Heart right ventricle (tissue), 16 donors: ENCODE data around the gene WFDC1. TPM values are rescaled to one million over a fixed set of nuclear protein-coding genes. Genes with fewer than 3 reads are reported as not detected.

Experiments
- ATAC-seq, 8 donors: fragments of 200-7000 bp; cut with Tn5 transposase; one replicate each; pipeline ENCODE4 v1.9.1; 2020; ENCODE audit warnings: mild to moderate bottlenecking in 8 of 8, moderate library complexity in 8 of 8, moderate number of reproducible peaks in 1 of 8
- DNase-seq, 2 donors: peaks; one replicate each; pipeline ENCODE4 v3.0.0-alpha.2; 2020
- H3K27ac ChIP-seq, 10 donors: fragments of 200-600 bp; sonication (generic) in 2 of 10; one replicate each; pipeline versions ENCODE4 v1.5.0 to v1.8.0; 2020 to 2022; ENCODE audit warnings: mild to moderate bottlenecking in 3 of 10
- H3K27me3 ChIP-seq, 7 donors: fragments of 200-600 bp; one replicate each; pipeline ENCODE4 v1.8.0; 2021 to 2022; ENCODE audit warnings: mild to moderate bottlenecking in 2 of 7
- H3K36me3 ChIP-seq, 9 donors: fragments of 200-600 bp; sonication (generic) in 1 of 9; one replicate each; pipeline versions ENCODE4 v1.5.0 to v1.8.0; 2020 to 2022; ENCODE audit warnings: mild to moderate bottlenecking in 2 of 9
- H3K4me1 ChIP-seq, 9 donors: fragments of 200-600 bp; sonication (generic) in 1 of 9; one replicate each; pipeline versions ENCODE4 v1.5.0 to v1.8.0; 2020 to 2022; ENCODE audit warnings: mild to moderate bottlenecking in 4 of 9
- H3K4me3 ChIP-seq, 10 donors: fragments of 200-600 bp; sonication (generic) in 2 of 10; one replicate each; pipeline versions ENCODE4 v1.5.0 to v1.8.0; 2020 to 2022; ENCODE audit warnings: mild to moderate bottlenecking in 7 of 10, moderate library complexity in 2 of 10
- H3K9me3 ChIP-seq, 11 donors: fragments of 200-600 bp in 10 of 11; sonication (generic) in 2 of 11; one replicate each; pipeline versions ENCODE4 v1.5.0 to v1.8.0; 2013 to 2022; ENCODE audit warnings: mild to moderate bottlenecking in 2 of 11, control low read depth in 1 of 11, moderate library complexity in 1 of 11
- CTCF ChIP-seq, 9 donors: fragments of 200-600 bp; sonication (generic) in 2 of 9; IDR thresholded peaks; one replicate each; pipeline versions ENCODE4 v1.5.0 to v1.8.0; 2021 to 2022; ENCODE audit warnings: antibody characterized with exemption in 9 of 9, mild to moderate bottlenecking in 5 of 9, moderate library complexity in 1 of 9
- WGBS, 2 donors: extraction: QIAGEN DNeasy Blood & Tissue Kit; methylation state at CpG; one replicate each; pipeline ENCODE4 v1.1.7; 2013; ENCODE audit warnings: inconsistent platforms in 1 of 2; 5-methylcytosine and 5-hydroxymethylcytosine counted together
- intact Hi-C, 10 donors: fragments of 100-400 bp; cut with DNase I; formaldehyde crosslinking; loops; one replicate each; pipeline versions ENCODE4 v1.11.1 to v1.14.2; 2022
- polyA plus RNA-seq, 2 donors: library from polyadenylated mRNA; stranded (reverse); fragments of 200-250 nt; gene quantifications; one replicate each; pipeline ENCODE4 v1.2.3, GENCODE V29; 2013
- total RNA-seq, 10 donors: library from RNA; stranded (reverse); fragmentation: NEBNext Ultra II Directional in 3 of 10; extraction: Animal tissue kit (Norgen Biotek cat#: 25700) in 3 of 10; gene quantifications; one replicate each; pipeline versions ENCODE4 v1.2.1 to v1.2.4, GENCODE V29; 2021 to 2023
- donor health status: Arrhythmogenic right ventricular cardiomyopathy.
- donor health status: ischemic (EF 13 %, LVEDD 7.1; RV severe dilation, severe dysfunction).
- donor health status: healthy with polysubstance abuse.
- donor health status: DM: no; HTN: yes; CAD: no.
- donor health status: DM: no; HTN: no; CAD: no.
- donor health status: ischemic (EF 25% LVEDD 6.9; RV normal size, moderate dysfunction).
- donor health status: ischemic (EF 25% LVEDD 5.7; RV mildly dilated, moderate dysfunction).
- donor health status: healthy.
- donor health status: DM: yes; HTN: yes; CAD: no.
- donor health status: Ischemic cardiomyopathy.
- donor health status: ischemic (EF 35%, LVEDD 5.7; RV mildly dilated, moderate dysfunction).
- donor health status: nonischemic (EF 11% LVEDD 7.7; RV severe dilation, severe dysfunction).
- donor health status: DM: yes; HTN: yes; CAD: no.
- donor health status: PGD.
- donor health status: ischemic (EF 29% LVEDD 5.4; RV normal size, mild dysfunction).
- donor health status: nonischemic (EF 23%, LVEDD 6.1; RV moderate dilation, normal function).

WFDC1 gene
- total and polyA plus RNA-seq, 12 donors = 0.55 to 5.7 (median 1.1) TPM

GRCh38 chr16:84321932-84322331 is 27.3 kb downstream of the WFDC1 start:
- WGBS, 2 donors = 57 to 62% methylated on average over 4 of the region's 4 CpGs
- intact Hi-C loops = loop anchor here in 1 of 10 donors (5.0 kb wide), 1 partner anchor 65 kb away; no protein-coding TSS in a partner anchor
- H3K4me3 ChIP-seq = no peak overlapping the region
- H3K27me3 ChIP-seq = peaks cover 0 to 22% (median 4%) of the 10 kb centered on the region in 7 donors
- H3K9me3 ChIP-seq = peaks cover 0 to 12% (median 4%) of the 10 kb centered on the region in 11 donors
- H3K27ac ChIP-seq = no peak overlapping the region
- no peaks in the 10 kb centered on the region for H3K36me3 ChIP-seq
- ATAC-seq (no peak), DNase-seq (no peak)
- no peak for TF ChIP-seq CTCF (IDR thresholded peaks at IDR 0.05)
- no peaks in the 10 kb centered on the region for H3K4me1 ChIP-seq

- no peaks in the 10 kb centered on the region for H3K36me3 ChIP-seq
- ATAC-seq = no peak
- 79 to 87% methylated on average over 4 of the region's 4 CpGs for WGBS, 2 donors
- no peak for DNase-seq
- no peak for TF ChIP-seq CTCF (IDR thresholded peaks at IDR 0.05)
- H3K27me3 ChIP-seq = peaks cover 0 to 22% (median 4%) of the 10 kb centered on the region in 7 donors
- intact Hi-C loops = loop anchor here in 1 of 10 donors (5.0 kb wide), 1 partner anchor 65 kb away; no protein-coding TSS in a partner anchor
- no peak overlapping the region for H3K27ac ChIP-seq
- no peaks in the 10 kb centered on the region for H3K4me1 ChIP-seq
- H3K4me3 ChIP-seq = no peak overlapping the region
- peaks cover 0 to 7% (median 3%) of the 10 kb centered on the region in 11 donors for H3K9me3 ChIP-seq
Measured at GRCh38 chr16:84322749-84323148, 28.1 kb downstream of the WFDC1 start.

GRCh38 chr16:84323606-84324005 is 28.9 kb downstream of the WFDC1 start:
- Histone ChIP-seq H3K36me3 (no peaks in the 10 kb centered on the region), H3K4me3 (no peak overlapping the region), H3K4me1 (no peaks in the 10 kb centered on the region), H3K27me3 (peaks cover 0 to 22% (median 6%) of the 10 kb centered on the region in 7 donors), H3K9me3 (no peaks in the 10 kb centered on the region), H3K27ac (no peak overlapping the region)
- intact Hi-C loops = loop anchor here in 1 of 10 donors (5.0 kb wide), 1 partner anchor 66 kb away; no protein-coding TSS in a partner anchor
- WGBS, 2 donors = 84 to 86% methylated on average over 7 of the region's 7 CpGs
- DNase-seq (no peak), ATAC-seq (no peak)
- no peak for TF ChIP-seq CTCF (IDR thresholded peaks at IDR 0.05)

GRCh38 chr16:84324434-84325262 is 30.0 kb downstream of the WFDC1 start:
- intact Hi-C loops = loop anchor here in 1 of 10 donors (5.0 kb wide), 1 partner anchor 67 kb away; no protein-coding TSS in a partner anchor
- H3K9me3 ChIP-seq = no peaks in the 10 kb centered on the region
- 41 to 46% methylated on average over 2 of the region's 2 CpGs for WGBS, 2 donors
- H3K4me1 ChIP-seq = no peaks in the 10 kb centered on the region
- peaks cover 0 to 22% (median 6%) of the 10 kb centered on the region in 7 donors for H3K27me3 ChIP-seq
- H3K27ac ChIP-seq = no peak overlapping the region
- no peak for DNase-seq
- no peak overlapping the region for H3K4me3 ChIP-seq
- H3K36me3 ChIP-seq = no peaks in the 10 kb centered on the region
- ATAC-seq = no peak
- TF ChIP-seq CTCF (IDR thresholded peaks at IDR 0.05) = no peak
